Measurements from ENCODE around the gene NFKBIA.

GRCh38 chr14:35433826-35434225 lies 29.3 kb upstream of the NFKBIA start:
- TF ChIP-seq CTCF (conservative IDR thresholded peaks at IDR 0.05 in 1 of 2, IDR thresholded peaks at IDR 0.05 in 1 of 2; ENCODE audit: extremely low read depth in 1 of 2, insufficient read depth in 1 of 2, low read depth in 1 of 2, low read length in 2 of 2) (no peak), EZH2 (IDR thresholded peaks at IDR 0.05; ENCODE audit: borderline replicate concordance, low read length) (no peak)

Measured in mammary epithelial cell (primary cell).